HL-60/S4 treated with retinoic acid at 250 ng/mL for 4 days and 3 days (cell line): ENCODE data around the gene GSK3B.

Source experiments
- in situ Hi-C: fragments of 300-500 bp; cut with MboI; formaldehyde crosslinking; loops from 2 replicates; pipeline ENCODE4 v1.7.0; 2022; ENCODE audit warnings: low sequenced_read_pairs

Gene GSK3B

DNA sequence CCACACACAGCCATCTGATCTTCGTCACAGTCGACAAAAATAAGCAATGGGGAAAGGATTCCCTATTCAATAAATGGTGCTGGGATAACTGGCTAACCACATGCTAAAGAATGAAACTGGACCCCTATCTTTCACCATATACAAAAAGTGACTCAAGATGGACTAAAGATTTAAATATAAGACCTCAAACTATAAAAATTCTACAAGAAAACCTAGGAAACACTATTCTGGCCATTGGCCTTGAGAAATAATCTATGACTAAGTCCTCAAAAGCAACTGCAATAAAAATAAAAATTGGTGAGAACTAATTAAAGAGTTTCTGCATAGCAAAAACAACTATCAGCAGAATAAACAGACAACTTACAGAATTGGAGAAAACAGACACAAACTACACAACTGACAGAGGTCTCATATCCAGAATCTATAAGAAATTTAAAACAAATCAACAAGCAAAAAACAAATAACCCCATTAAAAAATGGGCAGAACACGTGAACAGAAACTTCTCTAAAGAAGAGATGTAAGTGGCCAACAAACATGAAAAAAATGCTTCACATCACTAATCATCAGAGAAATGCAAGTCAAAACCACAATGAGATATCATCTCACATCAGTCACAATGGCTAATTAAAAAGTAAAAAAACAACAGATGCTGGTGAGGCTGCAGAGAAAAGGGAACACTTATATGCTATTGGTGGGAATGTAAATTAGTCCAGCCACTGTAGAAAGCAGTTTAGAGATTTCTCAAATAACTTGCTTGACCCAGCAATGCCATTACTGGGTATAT lies 208.3 kb downstream of the GSK3B start:
- in situ Hi-C loops, result no loop called here

DNA sequence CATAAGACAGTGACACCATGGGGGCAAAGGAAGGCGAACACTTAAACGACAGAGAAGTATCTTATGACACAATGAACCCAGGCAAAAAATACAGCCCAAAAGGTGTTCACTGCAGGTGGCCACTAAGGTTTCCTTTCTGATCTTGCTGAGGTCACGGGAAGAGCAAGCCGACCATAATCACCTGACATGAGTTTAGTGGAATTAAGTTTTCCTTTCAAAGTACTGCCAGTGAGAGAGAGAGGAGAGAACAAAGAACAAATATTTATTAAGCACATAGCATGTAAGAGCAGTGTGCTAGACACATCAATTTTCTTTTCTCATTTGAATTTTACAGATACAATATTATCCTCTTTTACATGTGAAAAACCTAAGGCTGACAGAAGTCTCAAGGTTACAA lies 210.1 kb downstream of the GSK3B start:
- in situ Hi-C loops, result no loop called here

DNA sequence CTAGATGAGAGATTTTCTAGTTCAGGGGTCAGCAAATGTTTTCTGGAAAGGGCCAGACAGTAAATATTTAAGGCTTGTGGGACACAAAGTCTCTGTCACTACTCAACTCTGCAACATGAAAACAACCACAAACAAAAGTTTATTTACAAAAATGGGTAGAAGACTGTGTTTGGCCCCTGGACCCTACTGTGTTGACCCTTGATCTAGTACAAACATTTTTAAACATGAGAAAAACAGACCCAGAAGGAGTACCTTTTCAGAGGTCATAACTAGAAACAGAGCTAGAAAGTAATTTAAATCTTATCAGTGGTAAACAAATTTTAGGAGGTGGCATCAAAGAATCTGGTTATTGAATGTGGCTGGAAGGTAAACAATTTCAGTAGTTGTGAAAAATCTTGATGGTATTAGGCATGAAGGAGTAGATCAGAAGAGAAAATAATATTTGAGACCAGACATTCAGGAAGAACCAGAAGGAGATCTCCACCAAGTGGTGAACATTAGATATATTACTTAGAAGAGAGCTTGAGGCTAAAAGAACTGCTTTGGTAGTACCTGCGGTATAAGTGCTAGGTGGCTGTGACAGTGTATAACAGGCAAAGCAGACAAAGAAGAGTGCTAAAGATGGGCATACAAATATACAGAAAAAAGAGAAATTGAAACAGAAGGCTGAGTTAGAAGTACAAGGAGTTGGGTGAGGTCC lies 210.6 kb downstream of the GSK3B start:
- in situ Hi-C loops, result no loop called here

GRCh38 chr3:119880966-119881365 lies 213.3 kb downstream of the GSK3B start:
- in situ Hi-C loops, result no loop called here

DNA sequence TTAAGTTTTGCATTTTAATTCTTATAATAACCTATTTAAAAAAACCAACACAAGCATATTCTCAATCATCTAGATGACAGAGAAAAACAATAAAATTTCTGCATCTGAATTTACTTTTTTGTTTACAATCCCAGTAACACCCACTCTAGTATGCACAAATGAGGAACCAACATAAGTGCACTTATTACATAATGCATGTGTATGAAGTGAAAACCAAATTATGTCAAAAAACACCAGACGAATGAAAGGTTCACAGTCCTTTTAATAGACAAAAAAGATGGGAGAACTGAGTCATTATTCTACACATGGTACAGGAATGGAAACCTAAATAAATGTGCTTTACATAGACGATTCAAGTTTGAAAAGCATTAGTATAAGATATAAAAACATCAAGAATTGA lies 220.6 kb downstream of the GSK3B start:
- in situ Hi-C loops, result no loop called here

DNA sequence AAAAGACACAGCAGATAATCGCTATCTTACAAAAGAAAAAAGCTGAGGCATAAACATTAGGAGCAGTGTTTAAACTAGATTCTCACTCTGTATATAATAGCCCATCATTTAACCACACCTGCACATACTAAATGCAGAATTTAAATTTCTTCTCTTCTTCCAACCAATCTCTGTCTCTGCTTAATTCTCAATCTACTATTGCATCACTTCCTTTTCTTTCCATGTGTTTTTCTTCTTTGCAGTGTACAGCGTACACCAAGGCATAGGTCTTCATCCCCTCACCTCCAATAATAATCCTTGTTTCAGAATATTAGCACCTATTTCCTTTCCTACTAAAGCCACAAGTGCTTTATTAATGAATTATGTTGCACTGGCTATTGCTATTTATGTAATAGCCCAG lies 221.5 kb downstream of the GSK3B start:
- in situ Hi-C loops, result no loop called here

GRCh38 chr3:119871571-119871970 lies 222.7 kb downstream of the GSK3B start:
- in situ Hi-C loops, result no loop called here

DNA sequence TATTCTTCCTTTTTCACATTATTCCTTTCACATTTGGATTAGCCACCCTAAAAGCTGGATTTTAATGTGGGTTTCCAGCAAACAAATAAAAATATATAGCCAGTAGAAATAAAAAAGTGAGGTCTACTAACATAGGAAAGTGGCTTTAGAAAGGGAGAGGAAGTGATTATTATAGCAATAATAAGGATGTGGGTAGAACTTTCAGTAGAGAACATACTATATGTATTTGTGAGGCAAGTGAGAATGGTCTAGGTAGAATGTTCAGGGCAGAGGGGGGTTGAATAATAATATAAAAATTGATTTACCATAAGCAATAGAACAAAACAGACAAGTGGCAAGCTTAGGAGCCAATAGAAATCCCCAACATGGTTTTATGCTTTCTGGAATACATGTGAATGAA lies 223.7 kb downstream of the GSK3B start:
- in situ Hi-C loops, result no loop called here

DNA sequence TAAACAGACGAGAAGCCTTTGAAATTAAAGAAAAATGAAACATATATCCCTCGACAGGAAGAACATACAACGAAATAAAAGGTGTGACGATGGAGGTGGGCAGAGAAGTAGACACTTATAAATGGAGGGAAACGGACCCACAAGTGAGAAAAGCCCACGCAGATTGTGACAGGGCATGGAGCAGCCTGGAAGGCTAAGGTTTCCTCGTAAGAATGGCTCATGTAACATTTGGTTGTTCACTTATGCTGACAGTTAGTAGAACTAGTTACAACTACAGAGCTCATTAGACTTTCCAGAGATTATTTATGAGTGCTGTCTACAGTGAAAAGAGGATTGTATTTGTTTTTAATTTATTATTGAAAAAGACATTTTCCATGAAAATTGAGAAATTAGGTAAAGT lies 229.8 kb downstream of the GSK3B start:
- in situ Hi-C loops, result no loop called here

DNA sequence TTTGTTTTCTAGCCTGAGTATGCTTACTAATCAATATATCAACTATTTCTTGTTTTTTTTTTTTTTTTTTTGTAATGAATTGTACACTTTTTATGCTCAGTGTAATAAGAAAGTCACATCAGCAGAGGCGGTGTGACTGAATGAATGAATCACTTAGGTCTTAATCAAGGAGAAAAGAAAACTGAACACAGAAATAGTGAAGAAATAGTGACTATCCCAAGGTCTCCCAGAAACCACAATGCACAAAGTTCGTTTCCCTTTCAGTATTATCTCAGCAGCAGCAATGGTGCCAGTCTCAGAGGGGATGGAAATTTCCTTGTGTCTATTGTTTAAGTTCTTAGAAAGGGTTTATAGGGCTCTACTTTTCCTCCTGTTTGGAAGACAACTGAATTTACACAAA lies 231.6 kb downstream of the GSK3B start:
- in situ Hi-C loops, result no loop called here

DNA sequence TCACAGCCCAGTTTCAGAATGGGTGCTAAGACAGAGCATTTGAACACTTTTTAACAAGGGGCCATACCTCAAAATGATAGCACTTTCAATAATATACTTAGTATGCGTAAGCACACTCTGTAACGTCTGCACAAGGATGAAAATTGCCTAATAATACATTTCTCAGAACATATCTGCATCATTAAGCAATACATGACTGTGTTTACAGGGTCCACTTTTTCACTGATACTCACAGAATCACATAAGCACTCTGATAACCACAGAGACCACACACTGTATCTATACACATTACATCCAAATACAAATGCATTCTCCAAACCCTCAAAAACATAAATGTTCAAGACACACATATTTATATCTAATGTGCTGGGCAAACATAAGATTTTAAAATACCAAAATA lies 232.6 kb downstream of the GSK3B start:
- in situ Hi-C loops, result no loop called here

DNA sequence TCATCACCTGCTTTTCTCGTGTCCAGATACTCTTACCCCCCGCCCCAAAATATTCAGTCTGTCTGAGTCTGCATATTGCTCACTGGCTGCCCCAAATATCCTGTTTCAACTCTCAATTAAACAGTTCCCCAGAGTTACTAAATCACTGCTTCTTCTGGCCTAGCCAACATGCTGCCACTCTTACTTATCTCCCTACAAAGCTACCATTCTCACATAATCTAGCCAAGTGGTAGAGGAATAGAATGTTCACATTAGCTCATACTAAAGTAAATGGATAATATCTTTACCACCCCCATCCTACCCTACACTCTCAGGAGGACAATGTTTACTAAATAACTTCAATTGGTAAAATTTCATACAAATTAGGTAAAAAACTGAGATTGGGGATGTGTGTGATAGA lies 234.5 kb downstream of the GSK3B start:
- in situ Hi-C loops, result no loop called here

DNA sequence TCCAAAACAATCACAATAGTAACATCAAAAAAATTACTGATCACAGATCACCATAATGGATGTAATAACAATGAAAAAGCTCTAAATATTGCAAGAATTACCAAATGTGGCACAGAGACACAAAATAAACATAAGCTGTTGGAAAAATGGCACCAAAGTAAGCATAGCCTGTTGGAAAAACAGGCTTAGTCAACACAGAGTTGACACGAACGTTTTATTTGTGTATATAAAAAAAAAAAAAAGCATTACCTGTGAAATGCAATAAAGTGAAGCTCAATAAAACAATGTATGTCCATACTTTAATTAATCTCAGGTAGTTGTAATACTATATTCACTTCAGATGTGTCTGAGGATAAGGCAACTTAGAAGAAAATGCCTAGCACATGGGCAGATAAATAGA lies 235.3 kb downstream of the GSK3B start:
- in situ Hi-C loops, result no loop called here

GRCh38 chr3:119856695-119857094 lies 237.6 kb downstream of the GSK3B start:
- in situ Hi-C loops, result no loop called here

- in situ Hi-C loops, result no loop called here
Observed at GRCh38 chr3:119849126-119849525, 245.1 kb downstream of the GSK3B start.

DNA sequence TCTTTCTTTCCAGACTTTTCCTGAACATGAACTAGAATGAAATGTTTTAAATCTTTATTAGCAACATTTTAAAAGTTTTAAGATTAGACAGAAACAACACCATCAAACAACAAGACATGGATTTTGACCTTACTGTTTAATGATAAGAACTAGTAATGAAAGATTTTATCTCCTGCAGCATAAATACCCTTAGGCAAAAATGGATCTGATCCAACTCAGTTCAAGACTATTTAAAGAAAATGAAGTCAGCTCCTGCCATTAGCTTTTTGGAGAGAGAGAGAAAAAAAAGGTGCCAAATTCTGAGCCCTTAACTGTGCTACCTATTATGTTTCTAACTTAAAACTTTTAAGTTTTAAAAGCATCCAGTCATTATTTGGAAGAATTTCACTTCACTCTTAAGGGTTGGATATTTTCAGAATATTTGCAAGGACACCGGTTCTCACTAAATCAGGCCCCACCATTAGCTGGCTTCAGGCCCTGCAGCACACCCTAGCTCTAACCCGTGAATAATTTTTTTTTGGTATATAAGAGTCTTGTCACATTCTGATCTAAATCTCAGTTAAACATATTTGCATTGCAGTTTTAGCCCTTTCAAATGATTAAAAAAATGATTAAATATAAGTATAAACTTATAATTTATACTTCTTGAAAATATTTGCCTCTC lies 252.3 kb downstream of the GSK3B start:
- in situ Hi-C loops, result no loop called here

- in situ Hi-C loops, result no loop called here
Observed at GRCh38 chr3:119835556-119835955, 258.7 kb downstream of the GSK3B start.

- in situ Hi-C loops, result no loop called here
Observed at GRCh38 chr3:119834754-119835370, 259.4 kb downstream of the GSK3B start.

DNA sequence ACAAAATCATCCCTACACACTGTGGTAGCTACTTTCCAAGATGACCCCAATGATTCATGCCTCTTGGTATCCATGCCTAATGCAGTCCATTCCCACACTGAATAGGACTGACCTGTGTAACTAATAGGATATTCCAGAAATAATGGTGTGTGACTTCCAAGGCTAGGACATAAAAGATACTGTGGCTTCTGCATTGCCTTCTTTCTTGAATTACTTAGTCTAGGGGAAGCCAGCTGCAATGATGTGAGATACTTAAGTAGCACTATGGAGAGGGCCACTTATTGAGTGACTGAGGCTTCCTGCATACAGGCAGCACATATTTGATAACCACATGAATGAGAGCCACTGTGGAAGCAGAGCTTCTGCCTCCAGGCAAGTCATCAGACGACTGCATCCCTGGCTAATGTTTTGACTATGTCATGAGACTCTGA lies 262.3 kb downstream of the GSK3B start:
- in situ Hi-C loops, result no loop called here

- in situ Hi-C loops, result no loop called here
Observed at GRCh38 chr3:119831022-119831421, 263.2 kb downstream of the GSK3B start.

GRCh38 chr3:119829420-119829819 lies 264.8 kb downstream of the GSK3B start:
- in situ Hi-C loops, result no loop called here
